ENCODE results near the gene PRRX2.

GRCh38 chr9:129693741-129694140, 28.3 kb downstream of the PRRX2 start:
- TF ChIP-seq EZH2 (IDR thresholded peaks at IDR 0.05; ENCODE audit: low read depth, unreplicated experiment) (no peak), CTCF (conservative IDR thresholded peaks at IDR 0.05; ENCODE audit: low read depth in 2 of 2) (no peak), ZNF114 (CRISPR knock-in tag; IDR thresholded peaks at IDR 0.05) (no peak), EZH2phosphoT487 (IDR thresholded peaks at IDR 0.05; ENCODE audit: unreplicated experiment) (no peak), POLR2AphosphoS5 (IDR thresholded peaks at IDR 0.05; ENCODE audit: low read depth) (no peak), STAT1 (IDR thresholded peaks at IDR 0.05; ENCODE audit: unreplicated experiment) (no peak), NANOG (IDR thresholded peaks at IDR 0.05; ENCODE audit: borderline replicate concordance) (no peak), JUNB (IDR thresholded peaks at IDR 0.05; ENCODE audit: unreplicated experiment) (no peak)
- TF ChIP-seq, protein P1, sequence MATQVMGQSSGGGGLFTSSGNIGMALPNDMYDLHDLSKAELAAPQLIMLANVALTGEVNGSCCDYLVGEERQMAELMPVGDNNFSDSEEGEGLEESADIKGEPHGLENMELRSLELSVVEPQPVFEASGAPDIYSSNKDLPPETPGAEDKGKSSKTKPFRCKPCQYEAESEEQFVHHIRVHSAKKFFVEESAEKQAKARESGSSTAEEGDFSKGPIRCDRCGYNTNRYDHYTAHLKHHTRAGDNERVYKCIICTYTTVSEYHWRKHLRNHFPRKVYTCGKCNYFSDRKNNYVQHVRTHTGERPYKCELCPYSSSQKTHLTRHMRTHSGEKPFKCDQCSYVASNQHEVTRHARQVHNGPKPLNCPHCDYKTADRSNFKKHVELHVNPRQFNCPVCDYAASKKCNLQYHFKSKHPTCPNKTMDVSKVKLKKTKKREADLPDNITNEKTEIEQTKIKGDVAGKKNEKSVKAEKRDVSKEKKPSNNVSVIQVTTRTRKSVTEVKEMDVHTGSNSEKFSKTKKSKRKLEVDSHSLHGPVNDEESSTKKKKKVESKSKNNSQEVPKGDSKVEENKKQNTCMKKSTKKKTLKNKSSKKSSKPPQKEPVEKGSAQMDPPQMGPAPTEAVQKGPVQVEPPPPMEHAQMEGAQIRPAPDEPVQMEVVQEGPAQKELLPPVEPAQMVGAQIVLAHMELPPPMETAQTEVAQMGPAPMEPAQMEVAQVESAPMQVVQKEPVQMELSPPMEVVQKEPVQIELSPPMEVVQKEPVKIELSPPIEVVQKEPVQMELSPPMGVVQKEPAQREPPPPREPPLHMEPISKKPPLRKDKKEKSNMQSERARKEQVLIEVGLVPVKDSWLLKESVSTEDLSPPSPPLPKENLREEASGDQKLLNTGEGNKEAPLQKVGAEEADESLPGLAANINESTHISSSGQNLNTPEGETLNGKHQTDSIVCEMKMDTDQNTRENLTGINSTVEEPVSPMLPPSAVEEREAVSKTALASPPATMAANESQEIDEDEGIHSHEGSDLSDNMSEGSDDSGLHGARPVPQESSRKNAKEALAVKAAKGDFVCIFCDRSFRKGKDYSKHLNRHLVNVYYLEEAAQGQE (IDR thresholded peaks at IDR 0.05; ENCODE audit: unreplicated experiment) = no peak

All from GM23338 (cell line).